Caco-2 (cell line): ENCODE results near the gene PTTG1IP2. TPM values are rescaled to one million over a fixed set of nuclear protein-coding genes. Genes with fewer than 3 reads are reported as not detected.

Experiments used
- BruUV-seq: library from RNA; stranded (reverse); fragments of 400-500 nt; replicated peaks from 2 replicates; lab custom pipeline; 2021; lab: Mats Ljungman, UMichigan
- CTCF ChIA-PET: fragments of 300-600 bp; sonication (Branson Sonifier 250); formaldehyde crosslinking; loops from one replicate; lab custom pipeline; 2022; ENCODE audit warnings: antibody characterized with exemption; lab: Charles Lee
- POLR2A ChIA-PET: fragments of 300-600 bp; sonication (Branson Sonifier 250); formaldehyde crosslinking; loops from one replicate; lab custom pipeline; 2022; ENCODE audit warnings: antibody characterized with exemption; lab: Charles Lee
- DNase-seq, 2 experiments: peaks; one replicate each; pipeline versions ENCODE4 v3.0.0 to v3.0.0-alpha.2; 2020 to 2022
- H3K27me3 ChIP-seq: replicated peaks from 2 replicates; pipeline ENCODE4 v1.6.0; 2011; ENCODE audit warnings: low read length; ENCODE audit not compliant: control insufficient read depth, insufficient read depth
- H3K36me3 ChIP-seq: 2 replicates; pipeline ENCODE4 v1.5.1; 2011; ENCODE audit warnings: low read length; ENCODE audit not compliant: control insufficient read depth, insufficient read depth
- H3K4me1 ChIP-seq: fragments of 250-450 bp; sonication (Bioruptor Pico); 2 replicates; pipeline ENCODE4 v1.5.1; 2020; ENCODE audit warnings: mild to moderate bottlenecking
- H3K4me3 ChIP-seq: 2 replicates; pipeline ENCODE4 v1.5.1; 2011; ENCODE audit warnings: low read depth, mild to moderate bottlenecking, control low read depth, low read length
- H3K9me3 ChIP-seq: fragments of 250-450 bp; sonication (Bioruptor Pico); 2 replicates; pipeline ENCODE4 v1.5.1; 2020; ENCODE audit warnings: mild to moderate bottlenecking, moderate library complexity
- H3K27ac Mint-ChIP-seq: one replicate; pipeline ENCODE4 v1.8.0; 2022; ENCODE audit warnings: mixed read lengths; ENCODE audit not compliant: unreplicated experiment
- H3K27me3 Mint-ChIP-seq: one replicate; pipeline ENCODE4 v1.8.0; 2022; ENCODE audit warnings: mixed read lengths; ENCODE audit not compliant: insufficient read depth, unreplicated experiment
- H3K36me3 Mint-ChIP-seq: one replicate; pipeline ENCODE4 v1.8.0; 2022; ENCODE audit warnings: mild to moderate bottlenecking, mixed read lengths; ENCODE audit not compliant: insufficient read depth, unreplicated experiment
- H3K4me1 Mint-ChIP-seq: one replicate; pipeline ENCODE4 v1.8.0; 2022; ENCODE audit warnings: low read depth, mixed read lengths; ENCODE audit not compliant: unreplicated experiment
- H3K4me3 Mint-ChIP-seq: one replicate; pipeline ENCODE4 v1.8.0; 2022; ENCODE audit warnings: mild to moderate bottlenecking, moderate library complexity, mixed read lengths; ENCODE audit not compliant: unreplicated experiment
- H3K9me3 Mint-ChIP-seq: one replicate; pipeline ENCODE4 v1.8.0; 2022; ENCODE audit warnings: mixed read lengths; ENCODE audit not compliant: unreplicated experiment
- intact Hi-C: fragments of 100-400 bp; cut with micrococcal nuclease; formaldehyde crosslinking; loops from one replicate; pipeline ENCODE4 v1.10.0; 2022; ENCODE audit not compliant: unreplicated experiment
- total RNA-seq: library from RNA; stranded (reverse); gene quantifications from 2 replicates; pipeline ENCODE4 v1.2.3, GENCODE V29; 2022
- TF ChIP-seq, protein P1 (sequence below), 2 experiments: fragments of 200-600 bp in 1 of 2; IDR thresholded peaks; 1 replicate in 1 of 2; 2 replicates in 1 of 2; pipeline versions ENCODE4 v1.5.1 to v1.8.0; 2011 to 2022; ENCODE audit warnings: antibody characterized with exemption in 1 of 2, control low read depth in 1 of 2, inconsistent platforms in 1 of 2, low read depth in 1 of 2, low read length in 1 of 2, mild to moderate bottlenecking in 1 of 2, moderate library complexity in 1 of 2; ENCODE audit not compliant: insufficient read depth in 1 of 2, severe bottlenecking in 1 of 2, unreplicated experiment in 1 of 2

PTTG1IP2 gene
- total RNA-seq, 1 experiment from 2014 or later: not detected

DNA sequence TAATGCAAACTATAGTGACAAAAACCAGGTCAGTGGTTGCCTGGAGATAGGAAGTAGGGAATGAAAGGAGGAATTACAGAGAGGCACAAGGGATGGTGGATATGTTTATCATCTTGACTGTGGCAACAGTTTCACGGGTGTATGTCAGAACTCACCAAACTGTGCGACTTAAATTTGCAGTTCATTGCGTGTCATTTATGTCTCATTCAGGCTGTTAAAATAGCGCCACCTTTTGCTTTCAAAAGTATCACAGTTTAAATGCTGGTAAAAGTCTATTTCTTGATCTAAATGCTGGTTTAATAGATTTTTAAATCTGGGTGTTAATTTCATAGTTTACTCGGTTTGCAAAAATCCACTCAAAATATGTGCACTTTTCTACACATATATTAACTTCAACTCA is 51.0 kb downstream of the PTTG1IP2 start:
- intact Hi-C loops: loop anchor here (2.0 kb wide), 1 partner anchor 66 kb away; no protein-coding TSS in a partner anchor
- Mint-ChIP-seq H3K27me3 (no peaks in the 10 kb centered on the region), H3K36me3 (no peaks in the 10 kb centered on the region), H3K4me3 (no peak overlapping the region), H3K27ac (no peak overlapping the region), H3K4me1 (no peaks in the 10 kb centered on the region), H3K9me3 (no peaks in the 10 kb centered on the region)
- ChIA-PET CTCF (no interaction called here), POLR2A (no interaction called here)
- no TSS peak for BruUV-seq
- no peak overlapping the region for H3K4me3 ChIP-seq
- H3K36me3 ChIP-seq: no peaks in the 10 kb centered on the region
- H3K9me3 ChIP-seq: no peaks in the 10 kb centered on the region
- no peaks in the 10 kb centered on the region for H3K27me3 ChIP-seq
- DNase-seq: no peak
- TF ChIP-seq, protein P1, sequence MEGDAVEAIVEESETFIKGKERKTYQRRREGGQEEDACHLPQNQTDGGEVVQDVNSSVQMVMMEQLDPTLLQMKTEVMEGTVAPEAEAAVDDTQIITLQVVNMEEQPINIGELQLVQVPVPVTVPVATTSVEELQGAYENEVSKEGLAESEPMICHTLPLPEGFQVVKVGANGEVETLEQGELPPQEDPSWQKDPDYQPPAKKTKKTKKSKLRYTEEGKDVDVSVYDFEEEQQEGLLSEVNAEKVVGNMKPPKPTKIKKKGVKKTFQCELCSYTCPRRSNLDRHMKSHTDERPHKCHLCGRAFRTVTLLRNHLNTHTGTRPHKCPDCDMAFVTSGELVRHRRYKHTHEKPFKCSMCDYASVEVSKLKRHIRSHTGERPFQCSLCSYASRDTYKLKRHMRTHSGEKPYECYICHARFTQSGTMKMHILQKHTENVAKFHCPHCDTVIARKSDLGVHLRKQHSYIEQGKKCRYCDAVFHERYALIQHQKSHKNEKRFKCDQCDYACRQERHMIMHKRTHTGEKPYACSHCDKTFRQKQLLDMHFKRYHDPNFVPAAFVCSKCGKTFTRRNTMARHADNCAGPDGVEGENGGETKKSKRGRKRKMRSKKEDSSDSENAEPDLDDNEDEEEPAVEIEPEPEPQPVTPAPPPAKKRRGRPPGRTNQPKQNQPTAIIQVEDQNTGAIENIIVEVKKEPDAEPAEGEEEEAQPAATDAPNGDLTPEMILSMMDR (IDR thresholded peaks at IDR 0.05; ENCODE audit: insufficient read depth in 1 of 2, low read depth in 1 of 2, low read length in 1 of 2, severe bottlenecking in 1 of 2, unreplicated experiment in 1 of 2): peak; percentile 17 to 21
- no peaks in the 10 kb centered on the region for H3K4me1 ChIP-seq

DNA sequence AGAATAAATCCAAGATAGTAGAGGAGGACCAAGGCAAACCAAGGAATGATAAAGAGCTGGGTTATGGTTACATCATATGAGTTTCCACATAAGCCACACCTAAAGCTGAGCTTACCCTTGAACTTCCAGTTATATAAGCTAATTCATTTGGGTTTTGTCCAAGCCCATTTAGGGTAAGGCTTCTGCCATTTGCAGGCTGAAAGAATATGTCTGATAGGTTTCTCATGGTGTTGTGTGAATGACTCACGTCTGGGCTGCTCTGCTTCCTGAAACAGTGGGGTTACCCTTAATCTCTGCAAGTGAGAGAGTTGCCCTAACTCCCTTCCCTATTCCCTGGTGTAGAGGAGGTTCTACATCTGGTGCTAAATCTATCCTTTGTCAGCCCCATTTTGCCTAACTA is 60.8 kb downstream of the PTTG1IP2 start:
- Histone ChIP-seq H3K4me1 (no peaks in the 10 kb centered on the region), H3K27me3 (no peaks in the 10 kb centered on the region), H3K4me3 (no peak overlapping the region), H3K36me3 (no peaks in the 10 kb centered on the region), H3K9me3 (no peaks in the 10 kb centered on the region)
- Mint-ChIP-seq H3K9me3 (no peaks in the 10 kb centered on the region), H3K4me3 (no peak overlapping the region), H3K4me1 (no peaks in the 10 kb centered on the region), H3K27ac (no peak overlapping the region), H3K27me3 (peaks cover 2% of the 10 kb centered on the region), H3K36me3 (no peaks in the 10 kb centered on the region)
- TF ChIP-seq, protein P1 (IDR thresholded peaks at IDR 0.05; ENCODE audit: insufficient read depth in 1 of 2, low read depth in 1 of 2, low read length in 1 of 2, severe bottlenecking in 1 of 2, unreplicated experiment in 1 of 2): no peak
- no peak for DNase-seq
- BruUV-seq: no TSS peak
- intact Hi-C loops: no loop called here
- ChIA-PET CTCF (no interaction called here), POLR2A (no interaction called here)

DNA sequence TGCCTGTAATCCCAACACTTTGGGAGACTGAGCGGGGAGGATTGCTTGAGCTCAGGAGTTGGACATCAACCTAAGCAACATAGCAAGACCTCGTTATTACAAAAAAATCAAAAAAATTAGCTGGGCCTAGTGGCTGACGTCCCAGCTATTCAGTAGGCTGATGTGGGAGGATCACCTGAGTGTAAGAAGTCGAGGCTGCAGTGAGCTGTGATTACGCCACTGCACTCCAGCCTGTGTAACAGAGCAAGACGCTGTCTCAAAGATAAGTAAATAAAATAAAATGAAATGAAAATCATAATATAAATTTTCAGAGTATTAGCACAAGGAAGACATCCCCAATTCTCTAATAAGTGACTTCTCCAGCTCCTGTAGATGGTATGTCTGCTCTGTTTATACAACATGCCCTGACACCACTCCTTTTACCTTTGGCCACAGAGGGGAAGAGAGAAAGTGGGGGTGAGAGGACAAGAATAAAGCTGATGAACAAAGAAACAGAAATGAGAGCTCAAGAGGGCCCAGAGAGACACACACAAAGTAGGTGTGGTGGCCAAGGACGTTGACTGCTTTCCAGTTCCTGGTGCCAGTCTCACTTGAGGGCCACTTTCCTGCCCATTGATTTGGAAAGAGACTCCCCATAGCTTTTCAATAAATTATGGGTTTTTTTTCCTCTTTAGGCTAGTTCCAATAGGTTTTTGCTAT is 62.9 kb downstream of the PTTG1IP2 start:
- CTCF ChIA-PET: interaction anchor here (0.5 kb wide), 1 partner anchor 24 kb away, joined by 5 read pairs; no protein-coding TSS in a partner anchor
- no TSS peak for BruUV-seq

More for the DNA sequence above, 62.9 kb downstream of the PTTG1IP2 start:
- TF ChIP-seq, protein P1 (IDR thresholded peaks at IDR 0.05; ENCODE audit: insufficient read depth in 1 of 2, low read depth in 1 of 2, low read length in 1 of 2, severe bottlenecking in 1 of 2, unreplicated experiment in 1 of 2): no peak
- Histone ChIP-seq H3K4me3 (no peak overlapping the region), H3K36me3 (no peaks in the 10 kb centered on the region), H3K4me1 (no peaks in the 10 kb centered on the region), H3K9me3 (no peaks in the 10 kb centered on the region), H3K27me3 (no peaks in the 10 kb centered on the region)
- intact Hi-C loops: no loop called here
- H3K4me1 Mint-ChIP-seq: no peaks in the 10 kb centered on the region
- no peaks in the 10 kb centered on the region for H3K36me3 Mint-ChIP-seq
- H3K4me3 Mint-ChIP-seq: no peak overlapping the region
- H3K27me3 Mint-ChIP-seq: peaks cover 2% of the 10 kb centered on the region
- no peak overlapping the region for H3K27ac Mint-ChIP-seq
- no peak for DNase-seq
- POLR2A ChIA-PET: no interaction called here
- H3K9me3 Mint-ChIP-seq: no peaks in the 10 kb centered on the region
